ENCODE measurements around the gene KLHL22.
"Not testable (repeated sequence)": the region's sequence is repeated elsewhere in the genome, so short reads cannot be mapped to it uniquely, and the experiment has no call there.

Gene KLHL22

DNA sequence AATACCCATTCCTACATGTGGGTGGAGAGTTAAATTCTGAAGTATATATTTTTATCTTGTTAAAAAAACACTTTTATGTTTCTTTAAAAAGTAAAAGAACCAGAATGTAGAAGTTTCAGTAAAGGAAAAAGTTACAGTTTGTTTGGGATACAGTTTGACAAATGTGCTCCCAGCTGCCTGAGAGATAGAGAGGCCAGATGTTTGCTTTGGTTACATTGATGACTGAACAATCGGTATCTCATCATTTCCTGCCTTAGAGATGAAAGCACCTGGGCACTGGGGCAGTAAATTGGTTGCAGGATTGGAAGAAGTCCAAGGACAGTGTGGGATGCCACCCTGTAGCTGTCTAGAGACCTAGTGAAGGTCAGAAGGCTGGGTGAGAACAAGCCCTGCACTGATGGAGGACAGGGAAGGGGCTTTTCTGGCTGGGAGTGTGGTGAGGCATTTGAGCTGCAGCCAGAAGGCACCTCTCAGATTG is 28.4 kb upstream of the KLHL22 start:
- DNase-seq (ENCODE audit: low read depth in 2 of 2), result no peak

DNA sequence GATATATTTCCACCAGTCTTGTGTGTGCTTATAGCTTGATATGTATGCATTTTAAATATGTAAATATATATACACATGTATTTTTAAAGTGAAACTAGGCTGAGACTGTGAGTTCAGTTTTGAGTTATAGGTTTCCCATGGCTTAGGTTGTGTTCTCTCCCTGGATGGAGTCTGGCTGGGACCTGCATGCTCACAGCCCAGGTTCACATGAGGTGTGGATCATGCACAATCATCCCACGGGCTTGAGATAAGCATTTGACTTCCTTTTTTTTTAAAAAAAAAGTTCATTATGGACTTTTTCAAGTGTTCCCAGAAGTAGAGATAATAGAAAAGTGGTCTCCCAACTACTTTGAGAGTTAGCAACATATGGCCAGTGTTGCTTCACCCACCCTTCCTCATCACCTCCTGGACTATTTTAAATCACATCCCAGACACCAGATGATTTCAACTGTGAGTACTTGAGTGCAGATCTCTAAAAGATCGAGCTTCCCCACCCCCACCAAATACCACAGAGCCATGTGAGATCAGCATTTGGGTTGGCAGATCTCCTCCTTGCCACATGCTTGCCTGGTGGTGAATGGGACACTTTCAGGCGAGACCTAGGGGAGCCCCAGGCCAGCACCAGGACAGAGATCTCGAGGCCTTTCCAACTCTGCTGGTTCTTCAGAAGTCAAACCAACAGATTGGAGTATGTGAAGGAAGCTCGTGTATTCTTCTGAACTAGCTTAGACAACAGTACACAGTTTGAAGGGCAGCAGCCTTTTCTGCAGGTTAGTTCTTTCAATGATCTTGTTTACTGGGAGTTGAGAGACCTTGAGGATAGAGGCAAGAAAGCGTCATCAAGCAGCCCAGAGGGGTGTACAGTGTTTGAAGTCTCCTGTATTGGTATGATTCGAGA is 27.7 kb upstream of the KLHL22 start:
- no peak for DNase-seq (ENCODE audit: low read depth in 2 of 2)

DNA sequence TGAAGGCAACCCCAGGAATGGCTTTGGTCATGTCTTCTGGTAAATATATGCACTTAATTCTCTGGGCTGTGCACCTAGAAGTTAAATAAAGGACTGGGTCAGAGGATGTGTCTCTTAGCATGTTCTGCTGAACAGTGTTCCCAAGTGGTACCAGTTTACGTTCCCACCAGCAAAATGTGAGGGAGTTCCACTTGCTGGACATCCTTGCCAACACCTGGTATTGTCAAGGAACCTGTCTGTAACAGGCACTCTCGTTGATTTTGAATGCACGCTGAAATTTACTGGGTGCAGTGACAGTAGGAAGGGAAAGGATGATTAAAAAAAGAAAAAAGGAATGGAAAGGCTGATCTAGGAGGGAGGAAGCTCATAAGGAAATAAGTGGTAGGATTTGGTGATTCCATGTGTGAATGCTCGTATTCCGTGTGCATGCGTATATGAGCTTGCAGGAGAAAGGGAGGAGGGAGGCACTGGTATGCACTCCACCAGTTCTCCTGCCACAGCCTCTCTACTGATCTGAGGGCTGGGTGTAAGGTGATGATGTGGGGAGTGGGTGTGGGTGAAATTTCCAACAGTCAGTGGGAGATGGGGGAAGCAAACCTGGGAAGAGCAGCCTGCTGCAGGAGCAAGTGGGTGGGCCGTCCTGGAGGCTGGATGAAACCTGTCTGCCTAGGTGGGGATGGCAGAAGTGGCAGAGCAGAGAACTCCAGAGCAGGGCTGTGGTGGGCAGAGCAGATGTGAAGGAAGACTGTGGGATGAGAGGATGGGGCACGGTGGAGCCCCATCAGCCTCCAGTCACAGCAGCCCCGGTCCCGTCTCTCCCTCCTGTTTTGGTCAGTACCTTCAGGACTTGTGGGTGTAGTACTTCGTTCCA is 26.8 kb upstream of the KLHL22 start:
- no peak for DNase-seq (ENCODE audit: low read depth in 2 of 2)

DNA sequence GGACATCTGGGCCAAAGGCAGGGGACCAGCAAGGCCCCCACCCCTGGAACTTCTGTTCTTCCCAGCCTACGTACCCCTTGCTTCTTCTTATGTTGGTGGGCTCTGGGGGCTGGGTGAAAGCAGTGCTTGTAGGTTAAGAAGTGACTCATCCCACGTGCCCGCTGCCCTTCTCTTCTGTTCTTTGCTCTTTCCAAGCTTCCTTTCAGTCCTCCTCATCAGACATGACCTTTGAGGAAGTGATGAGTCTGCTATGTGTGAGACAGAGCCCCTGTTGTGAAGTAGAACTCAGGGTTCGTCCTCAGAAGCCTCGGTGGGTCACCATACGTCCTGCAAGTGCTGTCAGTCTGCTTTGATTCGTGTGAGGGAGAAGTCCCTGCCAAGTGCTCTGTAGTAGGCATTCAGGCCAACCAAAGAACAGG is 24.5 kb upstream of the KLHL22 start:
- DNase-seq (ENCODE audit: low read depth in 2 of 2), result peak in 1 of 2 donors; percentile 38

DNA sequence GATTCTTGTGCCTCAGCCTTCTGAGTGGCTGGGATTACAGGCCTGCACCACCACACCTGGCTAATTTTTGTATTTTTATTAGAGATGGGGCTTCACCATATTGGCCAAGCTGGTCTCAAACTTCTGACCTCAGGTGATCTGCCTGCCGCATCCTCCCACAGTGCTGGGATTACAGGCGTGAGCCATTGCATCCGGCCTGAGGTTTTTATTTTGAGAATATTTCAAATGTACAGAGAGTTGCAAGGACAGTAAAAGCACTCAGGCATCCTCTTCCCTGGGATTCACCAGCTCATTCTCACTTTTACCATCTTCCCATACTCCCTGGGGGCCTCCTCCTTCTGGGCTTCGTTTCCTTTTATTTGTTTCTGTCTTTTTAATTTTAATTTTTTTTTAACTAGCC is 24.0 kb upstream of the KLHL22 start:
- DNase-seq (ENCODE audit: low read depth in 2 of 2), result no peak

DNA sequence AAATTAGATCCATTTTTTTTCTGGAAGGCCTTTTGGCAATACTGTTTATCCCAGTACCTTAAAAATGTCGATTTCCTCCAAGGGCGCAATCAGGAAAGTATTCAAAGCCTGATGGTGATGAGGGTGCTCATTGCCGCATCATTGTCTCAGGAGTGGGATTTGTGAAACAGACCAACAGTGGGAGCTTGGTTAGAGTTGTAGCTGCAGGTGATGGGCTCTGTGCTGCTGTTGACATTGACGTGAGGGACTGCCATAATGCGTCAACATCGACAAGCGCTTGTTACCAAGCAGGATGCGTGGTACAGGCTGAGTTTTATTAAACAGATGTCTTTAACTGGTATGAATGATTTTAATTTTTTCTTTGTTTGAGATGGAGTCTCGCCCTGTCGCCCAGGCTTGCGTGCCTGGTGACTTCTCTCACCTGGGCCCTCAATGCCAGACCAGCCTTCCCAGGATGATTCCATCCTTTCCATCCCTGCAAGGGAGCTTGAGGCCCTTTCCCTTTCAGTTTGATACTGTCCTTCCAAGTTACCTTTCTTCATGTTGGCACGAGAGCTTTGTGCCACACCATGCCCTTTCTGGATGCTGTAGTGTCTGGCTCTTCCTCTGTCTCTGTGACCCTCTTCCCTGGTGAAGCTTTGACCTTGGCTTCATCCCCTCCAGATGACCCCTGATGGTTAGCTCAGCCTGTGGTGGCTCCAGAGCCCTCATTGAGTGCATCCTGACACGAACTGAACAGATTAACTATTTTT is 22.4 kb upstream of the KLHL22 start:
- no peak for DNase-seq (ENCODE audit: low read depth in 2 of 2)

DNA sequence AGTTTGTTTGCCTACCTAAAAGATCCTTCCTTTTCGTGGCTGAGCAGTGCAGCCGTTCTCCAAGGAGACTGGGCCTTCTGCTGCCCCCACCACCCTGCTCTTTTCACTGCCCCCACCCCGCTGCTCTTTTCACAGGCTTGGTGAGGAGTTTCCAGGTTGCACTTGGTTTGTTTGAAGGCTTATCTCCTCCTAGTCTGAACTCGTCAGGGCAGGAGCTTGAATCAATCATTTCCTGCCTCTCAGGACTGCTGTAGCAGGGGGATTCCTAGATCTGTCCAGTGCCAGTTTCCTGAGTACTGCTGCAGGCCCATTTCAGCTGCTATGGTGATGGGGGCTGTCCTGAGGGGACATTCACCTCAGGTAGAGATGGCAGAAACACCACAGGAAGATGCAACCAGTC is 21.8 kb upstream of the KLHL22 start:
- no peak for DNase-seq (ENCODE audit: low read depth in 2 of 2)

DNA sequence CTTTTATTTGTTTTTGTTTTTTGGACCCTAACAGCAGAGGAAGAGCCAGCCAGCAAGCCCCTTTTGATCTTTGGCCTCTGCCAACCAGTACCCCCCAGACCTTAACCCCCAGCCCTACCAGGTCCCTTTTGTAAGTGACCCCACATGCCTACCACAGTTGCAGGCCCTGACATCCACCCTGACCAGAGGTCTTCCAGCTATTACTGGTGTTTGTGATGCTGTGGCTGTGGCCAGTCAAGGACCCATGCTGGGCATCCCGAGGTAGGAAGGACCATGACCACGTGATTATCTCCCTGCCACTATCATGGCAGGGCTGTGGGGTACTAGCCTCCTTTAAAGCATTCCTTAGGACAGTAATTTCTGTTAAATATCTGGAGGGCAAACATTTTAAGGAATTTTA is 20.8 kb upstream of the KLHL22 start:
- DNase-seq (ENCODE audit: low read depth in 2 of 2), result no peak

DNA sequence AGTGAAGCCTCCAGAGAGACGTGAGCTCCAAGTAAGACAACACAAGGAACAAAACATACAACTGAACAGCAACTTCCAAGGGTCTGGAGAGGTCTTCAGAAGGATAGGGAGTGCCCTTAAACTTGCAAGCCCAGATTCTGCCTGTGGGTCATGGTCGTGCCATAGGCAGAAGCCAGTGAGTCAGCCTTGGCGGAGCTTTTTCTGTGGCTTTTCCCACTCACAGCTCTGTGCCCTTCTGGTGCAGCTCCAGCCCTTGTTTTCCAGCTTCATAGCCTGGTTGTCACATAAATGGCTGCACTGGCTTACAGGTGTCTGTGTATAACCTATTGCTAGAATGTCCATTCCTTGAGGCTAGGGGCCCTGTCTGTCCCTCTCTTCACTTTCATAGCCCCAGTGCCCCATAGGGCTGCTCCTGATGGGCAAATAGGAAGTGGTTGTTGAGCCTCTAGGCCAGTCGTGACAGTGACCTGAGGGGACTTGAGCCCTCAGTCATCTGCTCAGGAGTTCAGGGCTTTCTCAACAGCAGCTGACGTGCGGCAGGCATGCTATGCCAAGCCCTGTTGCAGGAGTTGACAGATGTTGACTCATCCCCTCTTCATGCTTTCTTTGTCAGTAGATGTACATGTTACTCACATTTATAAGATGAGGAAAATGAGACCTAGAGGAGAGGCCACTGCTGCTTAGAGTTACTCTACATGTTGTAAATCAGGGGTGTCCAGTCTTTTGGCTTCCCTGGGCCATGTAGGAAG is 19.2 kb upstream of the KLHL22 start:
- DNase-seq (ENCODE audit: low read depth in 2 of 2), result no peak

DNA sequence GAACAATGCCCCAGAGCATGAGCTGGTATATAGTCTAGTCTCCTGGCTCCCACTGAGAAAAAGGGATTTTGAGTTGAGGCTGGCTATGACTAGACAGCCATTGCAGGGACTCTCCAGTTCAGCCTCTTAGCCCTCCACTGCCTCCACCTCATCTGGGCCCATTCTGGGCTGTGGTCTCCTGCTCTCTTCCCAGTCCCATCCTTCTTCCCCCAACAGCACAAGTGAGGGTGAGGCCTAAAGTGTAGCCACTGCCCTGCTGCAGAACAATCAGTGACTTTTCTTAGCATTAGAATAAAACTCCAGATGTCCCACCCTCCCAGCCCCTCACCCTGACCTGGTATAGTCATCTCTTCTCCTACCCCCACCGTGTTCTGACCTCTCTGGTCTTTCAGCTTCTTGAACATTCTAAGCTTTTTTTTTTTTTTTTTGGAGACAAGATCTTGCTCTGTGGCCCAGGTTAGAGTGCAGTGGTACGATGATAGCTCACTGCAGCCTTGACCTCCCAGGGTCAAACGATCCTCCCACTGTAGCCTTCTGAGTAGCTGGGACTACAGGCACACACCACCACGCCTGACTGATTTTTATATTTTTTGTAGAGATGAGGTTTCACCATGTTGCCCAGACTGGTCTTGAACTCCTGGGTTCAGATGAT is 16.1 kb upstream of the KLHL22 start:
- DNase-seq (ENCODE audit: low read depth in 2 of 2), result no peak

DNA sequence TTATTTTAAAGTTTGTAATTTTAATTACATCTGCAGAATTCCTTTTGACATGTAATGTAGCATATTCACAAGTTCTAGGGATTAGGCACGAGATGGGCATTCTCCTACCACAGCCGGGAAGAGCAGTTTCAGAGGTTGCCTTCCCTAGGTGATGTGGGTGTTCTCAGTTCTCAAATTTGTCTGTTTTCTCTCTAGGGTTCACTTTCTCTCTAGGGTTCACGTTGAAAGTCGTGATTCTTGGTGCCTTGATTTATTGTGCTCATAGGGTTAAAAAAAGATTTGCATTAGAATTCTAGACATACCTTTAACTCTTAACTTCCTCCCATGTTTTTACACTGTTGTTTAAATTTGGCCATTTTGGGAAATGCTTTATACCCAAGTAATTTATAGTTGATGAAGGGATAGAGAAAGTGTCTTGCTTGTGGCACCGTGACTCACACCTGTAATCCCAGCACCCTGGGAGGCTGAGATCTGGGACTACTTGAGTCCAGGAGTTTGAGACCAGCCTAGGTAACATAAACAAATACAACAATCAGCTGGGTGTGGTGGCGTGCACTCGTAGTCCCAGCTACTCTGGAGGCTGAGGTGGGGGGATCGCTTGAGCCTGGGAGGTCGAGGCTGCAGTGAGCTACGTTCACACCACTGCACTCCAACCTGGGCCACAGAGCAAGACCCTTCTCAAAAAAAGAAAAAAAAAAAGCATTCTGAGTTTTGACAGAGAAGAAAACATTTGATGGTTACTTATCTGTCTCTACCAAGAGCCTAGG is 15.4 kb upstream of the KLHL22 start:
- no peak for DNase-seq (ENCODE audit: low read depth in 2 of 2)

DNA sequence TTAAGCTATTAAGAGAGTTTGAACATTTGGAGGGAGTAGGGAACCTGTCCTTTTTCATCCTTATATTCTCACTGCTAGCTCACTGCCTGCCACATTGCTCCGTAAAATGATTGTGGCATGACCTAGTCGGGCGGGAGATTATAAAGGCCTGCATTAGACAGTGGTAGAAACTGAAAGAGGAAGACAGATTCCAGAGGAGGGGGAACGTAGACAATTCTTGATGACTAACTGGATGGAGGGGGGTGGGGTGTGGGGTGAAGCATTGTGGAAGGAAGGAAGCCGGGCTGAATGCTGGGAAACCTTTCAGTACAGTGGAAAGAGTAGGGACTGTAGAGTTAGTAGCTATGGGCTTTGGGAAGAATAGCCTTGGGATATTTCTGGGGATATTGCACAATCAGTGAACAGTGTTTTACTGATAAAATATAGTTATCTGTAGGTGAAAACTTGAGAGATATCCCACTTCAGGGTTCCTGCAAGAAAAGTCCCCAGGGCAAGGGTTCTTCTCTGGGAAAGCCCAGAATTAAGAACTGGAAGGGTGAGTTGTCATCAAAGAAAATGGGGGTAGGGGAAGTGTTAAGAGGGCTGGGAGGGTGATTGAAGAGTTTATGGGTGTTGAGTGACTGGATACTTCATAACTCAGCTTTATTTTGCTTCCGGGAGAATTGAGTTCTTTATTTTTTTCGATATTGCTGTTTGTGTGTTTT is 13.9 kb upstream of the KLHL22 start:
- peak; percentile 24 to 36 for DNase-seq (ENCODE audit: low read depth in 2 of 2)

DNA sequence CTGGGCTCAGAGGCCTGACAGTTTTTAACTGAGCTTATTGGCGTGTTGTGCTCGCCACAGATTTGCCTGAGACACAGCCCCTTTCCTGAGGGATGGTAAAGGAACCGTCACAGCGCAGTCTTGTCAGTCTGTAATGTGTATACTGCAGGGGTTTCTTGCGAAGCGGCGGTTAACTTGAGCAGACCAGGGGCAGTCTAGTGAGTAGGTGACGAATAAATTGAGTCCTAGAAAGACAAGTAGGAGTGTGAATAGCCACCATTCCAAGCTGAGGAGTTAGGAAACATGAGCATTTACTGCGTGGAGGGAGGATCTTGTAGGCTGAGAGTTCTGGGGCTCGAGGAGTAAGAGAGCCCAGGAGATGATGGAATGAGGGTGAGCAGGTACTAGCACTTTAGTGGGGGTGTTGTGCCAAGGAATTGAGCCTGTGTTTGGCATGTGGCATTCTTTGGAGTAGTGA is 13.2 kb upstream of the KLHL22 start:
- no peak for DNase-seq (ENCODE audit: low read depth in 2 of 2)

DNA sequence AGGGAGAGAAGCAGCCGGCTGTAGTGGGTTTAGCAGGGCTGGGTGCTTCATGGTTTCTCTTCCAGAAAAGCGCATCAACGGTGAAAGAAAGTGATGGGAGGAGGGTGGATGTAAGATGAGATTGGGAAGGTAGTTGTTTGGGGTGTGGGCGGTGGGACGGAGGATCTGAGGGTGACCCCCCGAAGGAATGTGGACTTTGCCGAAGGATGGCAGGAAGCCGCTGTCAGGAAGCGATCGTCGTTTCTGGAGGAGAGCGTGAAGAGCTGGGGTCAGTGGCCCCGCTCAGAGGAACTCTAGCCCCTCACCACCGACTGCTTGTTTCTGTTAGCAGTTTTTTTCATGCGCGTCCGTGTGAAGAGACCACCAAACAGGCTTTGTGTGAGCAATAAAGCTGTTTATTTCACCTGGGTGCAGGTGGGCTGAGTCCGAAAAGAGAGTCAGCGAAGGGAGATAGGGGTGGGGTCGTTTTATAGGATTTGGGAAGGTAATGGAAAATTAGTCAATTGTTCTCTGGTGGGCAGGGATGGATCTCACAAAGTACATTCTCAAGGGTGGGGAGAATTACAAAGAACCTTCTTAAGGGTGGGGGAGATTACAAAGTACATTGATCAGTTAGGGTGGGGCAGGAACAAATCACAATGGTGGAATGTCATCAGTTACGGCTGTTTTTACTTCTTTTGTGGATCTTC is 12.6 kb upstream of the KLHL22 start:
- DNase-seq (ENCODE audit: low read depth in 2 of 2), result not testable (repeated sequence)

DNA sequence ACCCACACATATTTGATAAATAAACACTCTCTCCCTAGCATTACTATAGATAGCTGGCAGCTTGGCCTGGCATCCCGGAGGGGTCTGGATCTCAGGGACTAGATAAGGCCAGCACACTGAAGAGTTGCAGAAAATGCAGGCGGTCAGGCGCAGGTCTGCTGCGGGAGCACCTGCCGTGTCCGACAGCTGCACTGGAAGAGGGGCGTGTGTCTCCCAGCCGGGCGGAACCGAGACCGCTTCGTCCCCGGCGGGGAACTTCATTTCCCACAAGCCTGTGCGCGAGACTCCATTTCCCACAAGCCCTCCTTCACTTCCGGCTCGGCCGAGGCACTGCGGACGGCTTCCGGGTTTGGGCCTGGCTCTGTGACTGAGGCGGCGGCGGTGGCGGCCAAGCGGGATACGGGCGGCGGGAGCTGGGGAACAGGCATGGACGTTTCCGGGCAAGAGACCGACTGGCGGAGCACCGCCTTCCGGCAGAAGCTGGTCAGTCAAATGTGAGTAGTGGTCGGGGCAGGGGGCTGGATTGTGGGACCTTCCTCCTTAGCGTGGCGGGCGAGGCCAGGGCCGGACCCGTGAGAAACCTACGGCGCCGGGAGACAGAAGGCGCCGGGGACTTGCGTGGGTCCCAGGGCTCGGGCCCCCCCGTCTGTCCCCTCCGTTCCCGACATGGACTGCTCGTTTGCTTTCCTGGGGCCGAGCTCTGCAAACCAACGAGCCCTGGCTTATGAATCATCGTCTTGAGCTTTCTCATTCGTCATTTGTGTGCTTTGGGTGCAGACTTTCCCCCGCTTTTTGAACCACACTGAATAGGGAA is 11.9 kb upstream of the KLHL22 start, which contains the start of gene MED15:
Gene MED15, plus strand, starts transcription at position 358 of the 814 bp plus-strand sequence. Its CDS starts 69 bp downstream, at position 427.
- DNase-seq (ENCODE audit: low read depth in 2 of 2), result peak; percentile 76 to 77

DNA sequence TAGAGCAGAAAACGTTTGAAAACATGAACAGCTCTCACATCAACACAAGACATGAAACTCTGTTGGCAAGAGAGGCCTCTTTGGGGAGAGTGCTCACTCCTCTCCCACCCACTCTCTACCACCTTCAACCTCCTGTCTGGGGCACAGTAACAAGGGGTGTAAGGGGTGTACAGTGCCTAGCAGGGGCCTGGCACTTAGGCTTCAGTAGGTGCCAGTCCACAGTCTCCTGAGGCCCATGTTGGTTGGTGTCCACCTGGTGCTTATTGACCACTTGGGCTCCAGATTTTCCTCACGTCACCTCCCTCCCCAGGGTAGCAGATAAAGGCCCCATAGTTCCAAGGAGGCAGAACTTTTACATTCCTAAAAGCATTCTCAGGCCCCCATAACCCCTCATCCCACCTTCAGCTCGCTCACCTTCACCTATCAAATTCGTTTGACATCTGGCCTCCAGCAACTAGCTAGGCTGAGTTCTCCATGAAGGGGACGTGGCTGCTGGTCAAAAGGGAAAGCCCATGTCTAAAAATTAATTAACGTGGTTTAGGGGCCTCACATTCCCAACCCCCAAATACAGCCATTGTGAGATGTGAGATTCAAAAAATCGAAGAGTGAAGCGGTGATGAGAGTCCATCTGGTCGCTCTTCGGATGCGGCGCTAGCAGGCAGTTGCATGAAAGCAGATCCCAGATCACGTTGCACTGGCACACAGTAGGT is 11.1 kb upstream of the KLHL22 start:
- DNase-seq (ENCODE audit: low read depth in 2 of 2), result no peak
